Measurements from ENCODE around the gene UPK1A. TPM values are rescaled to one million over a fixed set of nuclear protein-coding genes. Genes with fewer than 3 reads are reported as not detected.
"Not testable (repeated sequence)": the region's sequence is repeated elsewhere in the genome, so short reads cannot be mapped to it uniquely, and the experiment has no call there.

UPK1A gene
- total RNA-seq, 4 donors from 2014 or later = not detected

GRCh38 chr19:35670686-35671085 lies 4.4 kb downstream of the UPK1A start:
- Histone ChIP-seq H3K4me1 (peaks cover 3 to 10% (median 8%) of the 10 kb centered on the region in 4 donors), H3K4me3 (no peak overlapping the region), H3K9me3 (no peaks in the 10 kb centered on the region), H3K27ac (replicated peaks in 1 of 4) (no peak overlapping the region), H3K36me3 (peaks cover 0 to 6% (median under 1%) of the 10 kb centered on the region in 4 donors), H3K27me3 (peaks cover 0 to 40% (median 8%) of the 10 kb centered on the region in 4 donors)
- DNase-seq (ENCODE audit: extremely low spot score) = no peak
- intact Hi-C loops (cut with DNase I) = no loop called here
- TF ChIP-seq EP300 (IDR thresholded peaks at IDR 0.05) (no peak), CTCF (IDR thresholded peaks at IDR 0.05) (no peak), POLR2AphosphoS5 (IDR thresholded peaks at IDR 0.05) (no peak), POLR2A (IDR thresholded peaks at IDR 0.05; ENCODE audit: low read depth) (no peak)
- 79% methylated on average over 1 of the region's 1 CpG for WGBS

- DNase-seq (ENCODE audit: extremely low spot score) = no peak
- peaks cover 0 to 51% (median 8%) of the 10 kb centered on the region in 4 donors for H3K27me3 ChIP-seq
- TF ChIP-seq POLR2AphosphoS5 (IDR thresholded peaks at IDR 0.05) (no peak), POLR2A (IDR thresholded peaks at IDR 0.05; ENCODE audit: low read depth) (no peak), EP300 (IDR thresholded peaks at IDR 0.05) (no peak), CTCF (IDR thresholded peaks at IDR 0.05) (no peak)
- H3K36me3 ChIP-seq = no peaks in the 10 kb centered on the region
- peaks cover 3 to 10% (median 8%) of the 10 kb centered on the region in 4 donors for H3K4me1 ChIP-seq
- no peaks in the 10 kb centered on the region for H3K9me3 ChIP-seq
- H3K4me3 ChIP-seq = no peak overlapping the region
- no peak overlapping the region for H3K27ac ChIP-seq (replicated peaks in 1 of 4)
- intact Hi-C loops (cut with DNase I) = no loop called here
- 43% methylated on average over 3 of the region's 3 CpGs for WGBS
Measured at GRCh38 chr19:35671818-35672217, 5.5 kb downstream of the UPK1A start.

GRCh38 chr19:35673121-35673804 lies 6.9 kb downstream of the UPK1A start:
- Histone ChIP-seq H3K9me3 (no peaks in the 10 kb centered on the region), H3K4me1 (peaks cover 3 to 10% (median 8%) of the 10 kb centered on the region in 4 donors), H3K36me3 (no peaks in the 10 kb centered on the region), H3K27ac (replicated peaks in 1 of 4) (no peak overlapping the region), H3K4me3 (peak overlapping the region; percentile 30 to 59 (median 42)), H3K27me3 (peaks cover 0 to 64% (median 8%) of the 10 kb centered on the region in 4 donors)
- no peak for DNase-seq (ENCODE audit: extremely low spot score)
- intact Hi-C loops (cut with DNase I) = no loop called here
- TF ChIP-seq POLR2AphosphoS5 (IDR thresholded peaks at IDR 0.05) (no peak), EP300 (IDR thresholded peaks at IDR 0.05) (no peak), CTCF (IDR thresholded peaks at IDR 0.05) (no peak), POLR2A (IDR thresholded peaks at IDR 0.05; ENCODE audit: low read depth) (no peak)
- WGBS = 7% methylated on average over 34 of the region's 39 CpGs

- H3K27ac ChIP-seq (replicated peaks in 1 of 4) = no peak overlapping the region
- intact Hi-C loops (cut with DNase I) = no loop called here
- no peak for TF ChIP-seq POLR2AphosphoS5 (IDR thresholded peaks at IDR 0.05)
- TF ChIP-seq EP300 (IDR thresholded peaks at IDR 0.05) = no peak
- TF ChIP-seq POLR2A (IDR thresholded peaks at IDR 0.05; ENCODE audit: low read depth) = no peak
- no peaks in the 10 kb centered on the region for H3K36me3 ChIP-seq
- H3K4me1 ChIP-seq = peaks cover 3 to 10% (median 8%) of the 10 kb centered on the region in 4 donors
- no peak for DNase-seq (ENCODE audit: extremely low spot score)
- H3K27me3 ChIP-seq = peaks cover 0 to 64% (median 8%) of the 10 kb centered on the region in 4 donors
- 65% methylated on average over 7 of the region's 15 CpGs for WGBS
- H3K4me3 ChIP-seq = no peak overlapping the region
- H3K9me3 ChIP-seq = no peaks in the 10 kb centered on the region
Measured at GRCh38 chr19:35675589-35676140, 9.3 kb downstream of the UPK1A start.

- Histone ChIP-seq H3K36me3 (no peaks in the 10 kb centered on the region), H3K27me3 (peaks cover 0 to 10% (median 0%) of the 10 kb centered on the region in 4 donors), H3K27ac (replicated peaks in 1 of 4) (no peak overlapping the region), H3K4me3 (no peak overlapping the region), H3K9me3 (no peaks in the 10 kb centered on the region), H3K4me1 (no peaks in the 10 kb centered on the region)
- intact Hi-C loops (cut with DNase I) = loop anchor here (5.0 kb wide), 2 partner anchors 132 to 242 kb away; no protein-coding TSS in a partner anchor
- no peak for TF ChIP-seq CTCF (IDR thresholded peaks at IDR 0.05)
- no peak for TF ChIP-seq POLR2A (IDR thresholded peaks at IDR 0.05; ENCODE audit: low read depth)
- TF ChIP-seq EP300 (IDR thresholded peaks at IDR 0.05) = no peak
- no peak for TF ChIP-seq POLR2AphosphoS5 (IDR thresholded peaks at IDR 0.05)
- WGBS = 53% methylated on average over 4 of the region's 4 CpGs
- DNase-seq (ENCODE audit: extremely low spot score) = no peak
Measured at GRCh38 chr19:35689836-35690235, 23.5 kb downstream of the UPK1A start.

- intact Hi-C loops (cut with DNase I) = loop anchor here (5.0 kb wide), 2 partner anchors 131 to 241 kb away; no protein-coding TSS in a partner anchor
- not testable (repeated sequence) for H3K4me3 ChIP-seq; H3K27ac ChIP-seq (replicated peaks in 1 of 4); H3K36me3 ChIP-seq; H3K4me1 ChIP-seq; H3K9me3 ChIP-seq; DNase-seq (ENCODE audit: extremely low spot score)
- peaks cover 0 to 10% (median 0%) of the 10 kb centered on the region in 4 donors for H3K27me3 ChIP-seq
- WGBS = 92% methylated on average over 19 of the region's 37 CpGs
Measured at GRCh38 chr19:35691106-35691505, 24.8 kb downstream of the UPK1A start.

Measured in esophagus muscularis mucosa (tissue), 4 donors.